GM12878 (cell line): ENCODE results near the gene ATG9A. TPM values are rescaled to one million over a fixed set of nuclear protein-coding genes. Genes with fewer than 3 reads are reported as not detected.

Source experiments
- ATAC-seq: fragments of 200-7000 bp; cut with Tn5 transposase; 3 replicates; pipeline ENCODE4 v1.9.1; 2020; ENCODE audit warnings: mild to moderate bottlenecking, moderate library complexity
- BruUV-seq: library from RNA; stranded (reverse); fragments of 400-500 nt; replicated peaks from 2 replicates; lab custom pipeline; 2021; lab: Mats Ljungman, UMichigan
- CTCF ChIA-PET: fragments of 300-600 bp; sonication (Branson Sonifier 250); formaldehyde crosslinking; extraction: SDS; loops from one replicate; lab custom pipeline; 2021; ENCODE audit warnings: inconsistent platforms; lab: Yijun Ruan, JAX
- POLR2A ChIA-PET: fragments of 350-600 bp; formaldehyde crosslinking; extraction: SDS; loops from one replicate; lab custom pipeline; 2021; ENCODE audit warnings: inconsistent platforms; lab: Charles Lee
- RAD21 ChIA-PET: fragments of 300-600 bp; sonication (Branson Sonifier 250); formaldehyde crosslinking; loops from one replicate; lab custom pipeline; 2023; ENCODE audit warnings: antibody characterized with exemption; ENCODE audit not compliant: unreplicated experiment; lab: Charles Lee
- SMC1A ChIA-PET: fragments of 300-600 bp; sonication (Branson Sonifier 250); formaldehyde crosslinking; loops from one replicate; lab custom pipeline; 2023; ENCODE audit not compliant: unreplicated experiment, uncharacterized antibody; lab: Charles Lee
- DNase-seq: peaks from one replicate; pipeline ENCODE4 v3.0.0-alpha.2; 2011; ENCODE audit warnings: low read depth, low spot score
- FAIRE-seq: peaks from 3 replicates; lab custom pipeline; 2011; peaks lifted over from hg19 to GRCh38; lab: Jason Lieb, UNC
- H2AFZ ChIP-seq: 2 replicates; pipeline ENCODE4 v1.6.0; 2011; ENCODE audit warnings: low read depth, low read length, control low read depth; ENCODE audit not compliant: control insufficient read depth
- H3K27ac ChIP-seq: 2 replicates; pipeline ENCODE4 v1.5.1; 2011; ENCODE audit warnings: control low read depth; ENCODE audit not compliant: control insufficient read depth, insufficient read depth
- H3K27me3 ChIP-seq, 2 experiments: replicated peaks in 1 of 2; 2 replicates each; pipeline versions ENCODE4 v1.6.0 to v1.6.1; 2011; ENCODE audit warnings: low read length in 1 of 2; ENCODE audit not compliant: control insufficient read depth in 2 of 2, insufficient read depth in 2 of 2
- H3K36me3 ChIP-seq, 2 experiments: 2 replicates each; pipeline ENCODE4 v1.5.1; 2011; ENCODE audit warnings: low read length in 1 of 2; ENCODE audit not compliant: control insufficient read depth in 2 of 2, insufficient read depth in 2 of 2
- H3K4me1 ChIP-seq: 2 replicates; pipeline ENCODE4 v1.6.1; 2011; ENCODE audit warnings: mild to moderate bottlenecking, low read length, moderate library complexity, mixed read lengths; ENCODE audit not compliant: control insufficient read depth, insufficient read depth
- H3K4me2 ChIP-seq: 2 replicates; pipeline ENCODE4 v1.6.0; 2011; ENCODE audit warnings: control low read depth; ENCODE audit not compliant: control insufficient read depth, insufficient read depth
- H3K4me3 ChIP-seq: fragments of 200-600 bp; sonication (generic); 2 replicates; pipeline ENCODE4 v1.5.1; 2016
- H3K79me2 ChIP-seq: 2 replicates; pipeline ENCODE4 v1.6.0; 2011; ENCODE audit warnings: low read length; ENCODE audit not compliant: control insufficient read depth, insufficient read depth
- H3K9ac ChIP-seq: 2 replicates; pipeline ENCODE4 v1.8.0; 2011; ENCODE audit warnings: low read length, control low read depth, mixed read lengths; ENCODE audit not compliant: control insufficient read depth, insufficient read depth
- H3K9me3 ChIP-seq: replicated peaks from 3 replicates; pipeline ENCODE4 v1.5.1; 2011; ENCODE audit warnings: mild to moderate bottlenecking, low read length; ENCODE audit not compliant: control insufficient read depth, insufficient read depth
- H4K20me1 ChIP-seq: 2 replicates; pipeline ENCODE4 v1.6.0; 2011; ENCODE audit not compliant: control insufficient read depth, insufficient read depth
- BACH1 ChIP-seq: fragments of 450-650 bp; IDR thresholded peaks from 2 replicates; pipeline ENCODE4 v1.6.1; 2017; ENCODE audit warnings: mild to moderate bottlenecking, borderline replicate concordance
- BCL11A ChIP-seq: IDR thresholded peaks from 2 replicates; pipeline ENCODE4 v1.6.1; 2011; ENCODE audit warnings: low read depth, low read length
- BMI1 ChIP-seq: fragments of 450-650 bp; IDR thresholded peaks from 2 replicates; pipeline ENCODE4 v1.6.1; 2016; ENCODE audit warnings: mild to moderate bottlenecking, moderate library complexity, borderline replicate concordance
- CBFB ChIP-seq: IDR thresholded peaks from 2 replicates; pipeline ENCODE4 v1.6.1; 2016; ENCODE audit warnings: antibody characterized with exemption, low read depth
- DPF2 ChIP-seq: fragments of 450-650 bp; IDR thresholded peaks from 2 replicates; pipeline ENCODE4 v1.6.1; 2017; ENCODE audit warnings: mild to moderate bottlenecking
- E4F1 ChIP-seq: fragments of 450-650 bp; IDR thresholded peaks from 2 replicates; pipeline ENCODE4 v1.6.1; 2018; ENCODE audit warnings: borderline replicate concordance, mild to moderate bottlenecking; ENCODE audit not compliant: partially characterized antibody
- ELK1 ChIP-seq: IDR thresholded peaks from 2 replicates; pipeline ENCODE4 v1.6.1; 2012; ENCODE audit warnings: low read depth, low read length, improper control_type of control experiment
- ESRRA ChIP-seq: IDR thresholded peaks from 2 replicates; pipeline ENCODE4 v1.6.1; 2012; ENCODE audit warnings: mild to moderate bottlenecking, low read length, improper control_type of control experiment
- GABPA ChIP-seq: IDR thresholded peaks from 2 replicates; pipeline ENCODE4 v1.6.1; 2014; ENCODE audit warnings: antibody characterized with exemption, low read depth, mild to moderate bottlenecking, inconsistent platforms
- HSF1 ChIP-seq: fragments of 150-350 bp; IDR thresholded peaks from 2 replicates; pipeline ENCODE4 v1.6.1; 2014; ENCODE audit warnings: mild to moderate bottlenecking, low read depth, low read length
- IKZF1 ChIP-seq: fragments of 450-650 bp; conservative IDR thresholded peaks from 2 replicates; pipeline ENCODE4 v1.6.1; 2017; ENCODE audit warnings: antibody characterized with exemption, mild to moderate bottlenecking
- KLF5 ChIP-seq: fragments of 450-650 bp; IDR thresholded peaks from 2 replicates; pipeline ENCODE4 v1.6.1; 2014; ENCODE audit warnings: mild to moderate bottlenecking; ENCODE audit not compliant: partially characterized antibody
- SIN3A ChIP-seq: IDR thresholded peaks from 2 replicates; pipeline ENCODE4 v1.6.1; 2012; ENCODE audit warnings: low read depth, low read length, improper control_type of control experiment
- SMAD5 ChIP-seq: IDR thresholded peaks from 2 replicates; pipeline ENCODE4 v1.6.1; 2016; ENCODE audit warnings: antibody characterized with exemption, low read depth
- SREBF1 ChIP-seq: IDR thresholded peaks from 2 replicates; pipeline ENCODE4 v1.6.1; 2012; ENCODE audit warnings: mild to moderate bottlenecking, low read length
- TBL1XR1 ChIP-seq: IDR thresholded peaks from 2 replicates; pipeline ENCODE4 v1.6.1; 2012; ENCODE audit warnings: low read depth, low read length, improper control_type of control experiment
- USF1 ChIP-seq: IDR thresholded peaks from 2 replicates; pipeline ENCODE4 v1.6.1; 2011; ENCODE audit warnings: borderline replicate concordance, low read depth, mild to moderate bottlenecking, moderate library complexity, mixed read lengths, low read length; ENCODE audit not compliant: insufficient read depth; ENCODE audit errors: extremely low read length
- ZNF207 ChIP-seq: fragments of 450-650 bp; IDR thresholded peaks from 2 replicates; pipeline ENCODE4 v1.6.1; 2014; ENCODE audit warnings: antibody characterized with exemption, mild to moderate bottlenecking, borderline replicate concordance
- ZNF384 ChIP-seq: IDR thresholded peaks from 2 replicates; pipeline ENCODE4 v1.6.1; 2012; ENCODE audit warnings: low read depth, mild to moderate bottlenecking, low read length, improper control_type of control experiment, borderline replicate concordance
- whole genome bisulfite sequencing: methylation state at CpG from one replicate; pipeline ENCODE4 v1.1.6; 2016; ENCODE audit warnings: low lambda C conversion rate; ENCODE audit not compliant: insufficient replicate concordance, insufficient coverage; ENCODE audit errors: missing lambda C conversion rate; 5-methylcytosine and 5-hydroxymethylcytosine counted together
- in situ Hi-C: fragments of 300-500 bp; cut with MboI; formaldehyde crosslinking; loops from 9 replicates; pipeline ENCODE4 v1.14.3; 2018; ENCODE audit warnings: mixed read lengths
- intact Hi-C: fragments of 100-400 bp; cut with micrococcal nuclease; formaldehyde crosslinking; loops from one replicate; pipeline ENCODE4 v1.14.2; 2022; ENCODE audit not compliant: unreplicated experiment
- polyA plus RNA-seq, 11 experiments: library from polyadenylated mRNA; depleted of rRNA in 4 of 11; unstranded in 6 of 11; stranded (reverse) in 5 of 11; fragments of >200 nt; fragmentation: Nextera tagmentation in 4 of 11; fragmentation: Illumina TruSeq in 1 of 11; extraction: Ambion mirVana in 4 of 11; extraction: Trizol in 1 of 11; gene quantifications; 1 replicate in 1 of 11; 2 replicates in 10 of 11; pipeline versions ENCODE4 v1.2.1 to v1.2.3, GENCODE V29; 2011 to 2016; ENCODE audit warnings: inconsistent platforms in 2 of 11, missing spikeins in 2 of 11, low read depth in 1 of 11
- total RNA-seq, 4 experiments: library from RNA; depleted of rRNA in 3 of 4; stranded (reverse); fragments of >200 nt in 3 of 4; fragmentation: Illumina TruSeq in 1 of 4; extraction: Trizol in 1 of 4; gene quantifications; 2 replicates each; pipeline versions ENCODE4 v1.2.1 to v1.2.3, GENCODE V29; 2013 to 2021

Gene ATG9A
- total and polyA plus RNA-seq, 10 of the 15 experiments (the other 5 are each of a cell fraction or from before 2014, with no cell fraction given) = 0.16 to 37.5 (median 14.6) TPM; not detected in 1

GRCh38 chr2:219266886-219267285 is 37.5 kb upstream of the ATG9A start (continued):
- TF ChIP-seq USF1 (no peak), BMI1 (no peak)

- in situ Hi-C loops (no loop called here), intact Hi-C loops (no loop called here)
- Histone ChIP-seq H3K4me3 (no peak overlapping the region), H4K20me1 (no peaks in the 10 kb centered on the region), H2AFZ (no peak overlapping the region), H3K9me3 (no peaks in the 10 kb centered on the region), H3K4me2 (no peak overlapping the region), H3K4me1 (no peaks in the 10 kb centered on the region), H3K9ac (no peak overlapping the region), H3K79me2 (no peaks in the 10 kb centered on the region), H3K27me3 (peaks cover 0 to under 1% of the 10 kb centered on the region in 2 experiments; a peak in 1 of 4 replicates), H3K36me3 (no peaks in the 10 kb centered on the region), H3K27ac (no peak overlapping the region)
- ChIA-PET SMC1A (interaction anchor here (2.1 kb wide), 1 partner anchor 12 kb away, joined by 5 read pairs; no protein-coding TSS in a partner anchor), CTCF (interaction anchor here (1.5 to 2.1 kb wide), 3 partner anchors 11 to 29 kb away, joined by 3 to 9 read pairs (median 6); no protein-coding TSS in a partner anchor), POLR2A (interaction anchor here (1.1 kb wide), 1 partner anchor 54 kb away, joined by 4 read pairs; no protein-coding TSS in a partner anchor), RAD21 (no interaction called here)
- DNase-seq (no peak), FAIRE-seq (no peak), ATAC-seq (no peak)
- TF ChIP-seq ZNF207 (no peak), ZNF384 (no peak), GABPA (no peak), IKZF1 (no peak), SIN3A (no peak), TBL1XR1 (no peak), BACH1 (no peak), HSF1 (no peak), CBFB (no peak), ESRRA (no peak), SREBF1 (no peak), KLF5 (no peak), BCL11A (no peak), DPF2 (no peak), ELK1 (no peak), E4F1 (no peak), SMAD5 (no peak)
- BruUV-seq = no TSS peak
- WGBS = 58% methylated on average over 5 of the region's 5 CpGs
Measured at GRCh38 chr2:219266232-219266631, 36.8 kb upstream of the ATG9A start.
